Measurements from ENCODE around the gene ARPC1B.

Gene ARPC1B

GRCh38 chr7:99392046-99392445, 17.5 kb downstream of the ARPC1B start:
- DNase-seq = no peak

GRCh38 chr7:99392659-99393354, 18.3 kb downstream of the ARPC1B start:
- DNase-seq = peak; percentile 41

GRCh38 chr7:99393355-99394187, 19.0 kb downstream of the ARPC1B start:
- peak; percentile 40 for DNase-seq

GRCh38 chr7:99394188-99394502, 19.6 kb downstream of the ARPC1B start:
- DNase-seq = no peak

GRCh38 chr7:99395616-99396327, 21.2 kb downstream of the ARPC1B start:
- no peak for DNase-seq

- no peak for DNase-seq
Measured at GRCh38 chr7:99396418-99397296, 22.1 kb downstream of the ARPC1B start.

- DNase-seq = no peak
Measured at GRCh38 chr7:99397297-99397983, 22.9 kb downstream of the ARPC1B start.

- DNase-seq = no peak
Measured at GRCh38 chr7:99398891-99399445, 24.4 kb downstream of the ARPC1B start.

GRCh38 chr7:99399597-99399996, 25.1 kb downstream of the ARPC1B start:
- peak; percentile 57 for DNase-seq

- no peak for DNase-seq
Measured at GRCh38 chr7:99402854-99403253, 28.3 kb downstream of the ARPC1B start.

GRCh38 chr7:99403764-99404163, 29.2 kb downstream of the ARPC1B start:
- no peak for DNase-seq

- no peak for DNase-seq
Measured at GRCh38 chr7:99404235-99404976, 29.9 kb downstream of the ARPC1B start.

GRCh38 chr7:99404977-99405320, 30.4 kb downstream of the ARPC1B start:
- DNase-seq = no peak

- no peak for DNase-seq
Measured at GRCh38 chr7:99406557-99406956, 32.0 kb downstream of the ARPC1B start.

GRCh38 chr7:99407872-99408378, 33.4 kb downstream of the ARPC1B start:
- DNase-seq = no peak

GRCh38 chr7:99408379-99409191, 34.1 kb downstream of the ARPC1B start, which contains the start of the genes BUD31 and PDAP1:
BUD31 (plus strand) TSS chr7:99408969; CDS start chr7:99411093, 2,124 bp downstream.
PDAP1 (minus strand) TSS chr7:99408597; CDS start chr7:99408548, 49 bp downstream.
- DNase-seq = peak; percentile 85

- no peak for DNase-seq
Measured at GRCh38 chr7:99409192-99409572, 34.7 kb downstream of the ARPC1B start.

GRCh38 chr7:99409806-99410205, 35.3 kb downstream of the ARPC1B start:
- DNase-seq = no peak

GRCh38 chr7:99410635-99411034, 36.1 kb downstream of the ARPC1B start:
- no peak for DNase-seq
